Stimulated activated CD8-positive, alpha-beta memory T cell treated with anti-CD3 and anti-CD28 coated beads, Interleukin-7, amount 100 ng/mL, for 1 hour (primary cell): ENCODE results near the gene HDAC8.
"Not testable (repeated sequence)": the region's sequence is repeated elsewhere in the genome, so short reads cannot be mapped to it uniquely, and the experiment has no call there.

Experiments used
- DNase-seq, 2 donors: peaks; one replicate each; pipeline ENCODE4 v3.0.0-alpha.2; 2020; ENCODE audit warnings: low read depth in 2 of 2

Gene HDAC8

DNA sequence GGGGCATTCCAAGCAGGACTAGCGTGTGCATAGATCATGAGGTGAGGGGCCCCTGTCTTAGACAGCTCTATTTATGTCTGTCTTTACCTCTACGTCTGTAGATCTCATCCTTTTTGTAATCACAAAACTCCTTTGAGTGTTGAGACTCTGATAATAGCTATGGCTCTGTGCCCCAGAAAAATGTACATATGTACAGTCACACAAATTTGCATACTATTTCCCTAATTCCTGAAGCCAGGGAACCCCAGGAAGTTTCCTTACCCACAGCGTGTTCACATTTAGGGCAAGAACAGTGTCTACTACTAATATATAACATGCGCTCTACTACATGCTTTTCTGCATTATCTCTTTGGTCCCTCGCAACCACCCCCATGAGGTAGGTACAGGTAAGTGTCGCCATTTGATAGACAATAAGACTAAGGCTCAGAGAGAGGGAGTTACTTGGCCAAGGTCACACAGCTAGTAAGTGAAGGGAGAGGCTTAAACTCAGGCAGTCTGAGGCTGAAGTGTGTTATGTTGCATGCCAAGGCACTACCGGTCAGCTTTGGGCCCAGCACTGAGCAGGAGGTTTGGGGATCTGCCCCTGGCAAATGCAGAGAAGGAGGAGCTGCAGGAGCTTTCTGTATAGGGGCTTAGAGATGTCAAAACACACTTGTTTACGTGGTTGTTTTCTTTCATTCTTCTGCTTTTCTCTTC lies 245.9 kb downstream of the HDAC8 start:
- no peak for DNase-seq

DNA sequence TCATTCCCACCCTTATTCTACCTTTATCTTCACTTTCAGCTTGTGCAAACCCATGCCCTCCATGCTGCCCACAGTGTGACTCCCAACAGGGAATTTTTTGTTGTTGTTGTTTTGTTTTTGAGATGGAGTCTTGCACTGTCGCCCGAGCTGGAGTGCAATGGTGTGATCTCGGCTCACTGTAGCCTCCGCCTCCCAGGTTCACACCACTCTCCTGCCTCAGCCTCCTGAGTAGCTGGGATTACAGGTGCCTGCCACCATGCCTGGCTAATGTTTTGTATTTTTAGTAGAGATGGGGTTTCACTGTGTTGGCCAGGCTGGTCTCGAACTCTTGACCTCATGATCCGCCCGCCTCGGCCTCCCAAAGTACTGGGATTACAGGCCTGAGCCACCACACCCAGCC lies 253.0 kb downstream of the HDAC8 start:
- not testable (repeated sequence) for DNase-seq

DNA sequence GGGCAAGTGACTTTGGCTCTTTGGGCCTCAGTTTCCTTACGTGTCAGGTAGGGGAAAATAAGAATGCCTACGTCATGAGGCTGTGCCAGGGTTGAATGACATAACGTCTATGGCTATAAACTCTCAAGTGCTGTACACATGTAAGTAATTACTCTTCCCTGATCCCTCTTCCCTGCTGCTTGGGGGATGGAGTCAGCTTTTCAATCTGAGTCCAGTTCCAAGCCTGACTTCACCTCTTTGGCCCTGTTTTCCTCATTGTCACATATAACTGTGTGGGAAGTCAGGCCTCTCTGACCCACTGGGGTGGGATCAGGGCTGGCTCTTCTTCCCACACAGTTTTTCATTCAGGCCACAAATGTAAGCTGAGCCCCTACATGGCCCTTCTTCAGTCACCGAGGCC lies 255.5 kb downstream of the HDAC8 start:
- no peak for DNase-seq

DNA sequence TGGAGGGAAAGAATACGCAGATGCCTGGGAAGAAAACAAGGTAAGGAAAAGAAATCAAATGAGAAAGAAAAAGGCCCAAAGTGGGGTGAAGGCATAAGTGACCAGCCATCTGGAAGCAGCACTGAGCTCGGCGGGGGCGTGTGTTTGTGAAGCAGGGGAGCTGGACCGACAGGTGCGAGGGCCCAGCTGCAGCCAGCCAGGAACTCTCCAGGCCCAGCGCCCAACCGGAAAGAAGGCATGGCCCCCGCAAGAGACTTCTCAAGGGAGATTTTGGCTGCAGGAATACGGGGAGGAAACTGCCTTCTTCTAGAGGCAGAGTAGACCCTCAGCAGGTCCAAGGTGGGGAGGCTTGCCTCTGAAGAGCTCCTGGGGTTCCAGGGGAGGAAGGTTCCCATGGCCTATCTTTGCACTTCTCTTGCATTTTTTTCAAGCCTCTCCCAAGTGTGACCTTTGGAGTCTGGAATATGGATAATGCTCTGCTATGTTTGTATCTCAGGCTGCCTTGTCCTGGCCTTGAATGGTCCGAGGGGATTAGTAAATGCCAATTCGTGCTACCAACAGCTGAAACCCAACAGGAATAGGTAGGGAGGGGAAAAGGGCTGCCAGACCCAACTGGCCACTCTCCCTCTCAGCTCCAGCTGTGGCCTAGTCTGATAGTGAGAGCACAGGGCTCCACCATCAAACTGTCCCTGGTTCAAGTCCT lies 256.1 kb downstream of the HDAC8 start:
- DNase-seq, result no peak

DNA sequence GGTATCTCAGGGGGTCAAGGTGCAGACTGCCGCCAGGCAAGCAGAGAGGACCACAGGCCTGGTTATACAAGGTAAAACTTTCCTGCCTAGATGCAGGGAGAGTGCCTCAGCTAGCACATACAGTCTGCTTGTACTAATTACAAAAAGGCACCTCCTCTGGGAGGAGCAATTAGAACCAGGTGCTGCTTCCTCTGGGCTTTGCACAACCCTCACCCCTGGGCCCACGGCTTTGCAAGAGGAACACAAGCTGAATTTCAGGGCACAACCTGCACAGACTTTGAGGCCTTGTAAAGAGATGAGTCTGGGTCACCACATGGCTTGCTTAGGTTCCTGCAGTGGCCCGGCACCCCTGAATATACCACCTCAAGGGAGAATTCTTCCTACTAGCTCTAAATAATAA lies 257.8 kb downstream of the HDAC8 start:
- DNase-seq, result no peak

DNA sequence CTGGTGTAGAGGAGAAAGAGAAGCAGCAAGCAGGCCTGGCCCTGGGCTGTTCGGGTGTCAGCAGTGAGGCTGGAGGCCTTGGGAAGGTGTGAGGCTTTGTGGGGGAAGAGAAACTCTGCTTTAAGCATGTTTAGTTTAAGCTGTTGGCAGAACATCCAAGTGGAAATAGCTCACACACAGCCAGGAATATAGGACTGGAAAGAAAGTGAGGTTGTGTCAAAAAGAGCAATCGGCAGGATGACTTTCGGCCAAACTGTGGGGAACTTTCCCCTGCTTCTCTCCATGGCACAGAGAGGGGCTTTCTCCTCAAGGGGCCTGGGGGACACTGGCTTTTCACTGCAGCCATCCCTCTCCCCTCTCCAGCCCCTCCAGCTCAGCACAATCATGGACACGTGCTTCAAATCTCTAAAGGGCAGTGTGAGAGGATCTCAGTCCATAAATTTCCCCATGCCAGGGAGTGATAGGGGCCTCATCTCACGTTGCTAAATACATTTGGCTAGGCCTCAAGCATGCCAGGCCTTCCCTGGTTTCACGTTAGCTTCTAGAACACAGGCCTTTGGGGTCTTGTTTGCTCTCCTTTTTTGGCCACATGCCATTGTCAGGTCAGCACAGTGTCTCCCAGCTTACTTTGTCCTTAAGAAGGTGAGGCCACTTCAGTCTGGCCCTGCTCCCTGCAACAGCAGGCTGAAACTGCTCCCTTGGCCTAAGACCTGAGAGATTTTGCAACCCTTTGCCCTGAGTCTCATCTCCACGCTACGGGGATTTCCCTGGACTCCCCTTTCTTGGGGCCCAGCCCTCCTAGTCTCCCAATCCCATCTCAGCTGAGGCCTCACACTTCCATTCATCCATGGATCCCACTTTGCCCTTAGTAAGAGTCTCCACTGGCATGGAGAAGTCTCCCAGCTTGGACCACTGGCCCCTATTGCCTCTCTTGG lies 258.7 kb downstream of the HDAC8 start:
- no peak for DNase-seq

DNA sequence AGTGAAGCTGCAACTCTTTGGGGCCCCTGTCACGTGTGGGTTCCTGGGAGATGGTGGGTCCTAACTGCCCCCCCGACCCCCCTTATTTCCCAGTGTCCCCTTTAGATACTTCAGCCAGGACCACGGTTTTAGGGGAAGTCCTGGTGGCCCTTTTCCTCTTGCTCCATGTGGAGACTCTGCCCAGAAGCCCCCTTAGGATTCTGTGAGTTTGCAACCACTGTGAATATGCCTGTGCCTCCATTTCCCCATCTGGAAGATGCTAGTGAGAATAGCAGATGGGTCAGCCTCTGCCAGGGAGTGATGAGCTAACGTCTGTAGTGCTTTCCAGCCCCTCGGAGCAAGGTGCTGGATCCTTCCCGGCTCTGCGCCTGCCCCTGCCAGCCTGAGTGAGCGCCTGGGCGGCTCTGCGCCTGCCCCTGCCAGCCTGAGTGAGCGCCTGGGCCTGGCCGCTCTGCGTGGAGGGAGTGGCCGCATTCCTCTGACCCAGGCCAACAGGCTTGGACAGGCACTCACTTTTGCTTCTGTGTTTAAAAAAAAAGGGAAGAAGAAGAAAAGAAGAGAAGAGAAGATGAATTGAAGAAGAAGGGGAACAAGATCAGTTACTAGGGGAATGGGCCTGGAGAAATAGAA lies 260.2 kb downstream of the HDAC8 start:
- DNase-seq, result no peak

DNA sequence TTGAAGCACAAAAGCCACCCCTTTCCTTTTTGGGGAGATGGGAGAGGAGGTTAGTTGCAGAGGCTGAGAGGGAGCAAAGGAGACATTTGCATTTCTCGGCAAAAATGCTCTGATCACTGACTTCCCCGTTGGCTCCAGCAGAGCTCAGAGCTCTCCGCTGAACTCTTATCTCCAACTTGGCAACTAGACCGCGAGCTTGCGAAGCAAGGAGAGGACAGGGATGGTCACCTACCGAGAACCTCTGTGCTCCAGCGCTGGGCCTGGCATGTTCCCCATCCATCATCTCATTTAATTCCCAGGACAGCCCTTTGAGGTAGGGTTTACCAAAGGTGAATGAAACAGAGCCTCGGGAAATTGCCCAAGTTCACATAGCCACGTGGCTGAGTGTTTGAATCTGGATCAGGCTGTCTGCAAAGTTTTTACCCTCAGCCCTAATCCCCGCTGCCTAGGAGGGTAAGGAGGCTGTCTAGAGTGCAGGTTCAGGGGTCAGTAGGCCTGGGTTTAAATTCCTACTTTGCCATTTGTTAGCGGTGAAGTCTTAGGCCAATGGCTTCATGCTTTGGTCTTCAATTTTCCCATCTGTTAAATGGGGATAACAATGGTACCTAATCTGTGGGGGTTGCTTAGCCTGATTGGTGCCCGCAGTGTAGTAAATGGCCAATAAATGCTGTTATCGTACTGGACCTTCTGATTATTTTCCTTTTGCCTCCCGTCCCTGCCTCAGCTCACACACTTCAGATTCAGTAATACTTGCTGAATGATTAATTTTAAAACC lies 263.2 kb downstream of the HDAC8 start:
- no peak for DNase-seq

DNA sequence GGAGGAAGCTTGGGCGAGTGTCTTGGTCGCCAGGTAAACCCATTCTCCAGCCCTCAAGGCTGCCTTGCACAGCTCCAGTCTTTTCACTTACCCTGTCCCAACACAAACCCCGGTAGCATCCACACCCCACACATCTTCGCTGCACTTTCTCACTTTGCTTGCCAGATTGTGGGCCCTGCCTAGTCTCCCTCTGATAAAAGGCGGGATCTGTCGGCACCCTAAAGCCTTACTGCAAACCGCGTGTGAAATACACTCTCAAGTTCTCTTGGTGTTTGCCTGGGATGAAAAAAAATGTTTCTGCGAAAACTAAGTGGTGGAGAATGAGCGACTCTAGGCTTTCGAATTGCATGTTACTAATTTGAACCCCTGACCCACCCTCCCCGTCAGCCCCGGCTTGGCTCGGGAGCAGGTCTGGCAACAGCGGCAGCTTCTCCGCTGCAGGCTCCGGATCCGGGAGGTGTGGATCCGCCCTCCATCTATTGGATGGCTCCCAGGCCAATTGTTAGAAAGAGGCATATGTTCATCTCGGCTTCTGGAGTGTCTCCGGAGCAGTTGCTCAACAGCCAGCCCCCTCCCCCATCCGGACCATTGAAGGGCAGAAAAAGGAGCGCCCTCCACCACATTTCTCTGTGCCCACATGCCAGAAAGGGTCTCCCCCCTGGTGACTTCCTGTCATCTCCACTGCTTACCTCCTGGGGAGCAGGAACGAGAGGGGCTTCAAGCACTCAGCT lies 263.9 kb downstream of the HDAC8 start:
- no peak for DNase-seq

DNA sequence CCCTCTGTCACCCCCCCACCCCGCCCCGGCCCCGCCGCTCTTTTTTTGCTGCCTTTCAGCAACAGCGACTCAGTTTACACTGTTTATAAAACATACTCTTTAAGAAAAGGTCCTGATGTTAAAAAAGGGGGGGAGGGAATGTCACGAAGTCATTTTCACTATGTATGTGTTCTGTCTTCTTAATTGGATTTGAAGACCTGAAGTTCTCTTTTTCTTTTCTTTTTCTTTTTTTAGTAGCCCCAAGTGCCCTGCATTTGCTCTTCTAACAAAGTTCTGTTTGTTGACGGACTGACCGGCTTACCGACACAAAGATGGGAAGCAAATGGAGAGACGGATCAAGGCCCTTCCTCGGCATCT lies 264.5 kb downstream of the HDAC8 start:
- DNase-seq, result no peak

DNA sequence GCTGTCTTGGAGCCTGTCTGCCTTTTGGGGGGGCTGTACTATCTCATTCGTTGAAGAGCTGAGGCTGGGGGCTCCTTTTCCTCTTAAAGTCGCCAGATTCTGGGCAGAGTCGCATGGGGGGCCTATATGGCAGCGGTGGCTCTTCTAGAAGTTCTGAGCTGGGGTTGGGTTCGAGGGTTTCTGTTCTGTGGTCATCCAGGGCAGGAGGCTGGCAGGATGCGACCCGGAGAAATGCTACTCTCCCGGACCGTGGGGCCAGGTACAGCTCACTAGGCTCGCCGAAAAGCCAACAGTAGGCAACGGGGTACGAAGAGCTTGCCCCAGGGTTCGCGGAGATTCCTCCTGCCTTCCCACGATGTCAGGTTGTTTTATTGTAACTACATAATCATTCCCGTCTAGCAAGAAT lies 265.0 kb downstream of the HDAC8 start:
- DNase-seq, result no peak

DNA sequence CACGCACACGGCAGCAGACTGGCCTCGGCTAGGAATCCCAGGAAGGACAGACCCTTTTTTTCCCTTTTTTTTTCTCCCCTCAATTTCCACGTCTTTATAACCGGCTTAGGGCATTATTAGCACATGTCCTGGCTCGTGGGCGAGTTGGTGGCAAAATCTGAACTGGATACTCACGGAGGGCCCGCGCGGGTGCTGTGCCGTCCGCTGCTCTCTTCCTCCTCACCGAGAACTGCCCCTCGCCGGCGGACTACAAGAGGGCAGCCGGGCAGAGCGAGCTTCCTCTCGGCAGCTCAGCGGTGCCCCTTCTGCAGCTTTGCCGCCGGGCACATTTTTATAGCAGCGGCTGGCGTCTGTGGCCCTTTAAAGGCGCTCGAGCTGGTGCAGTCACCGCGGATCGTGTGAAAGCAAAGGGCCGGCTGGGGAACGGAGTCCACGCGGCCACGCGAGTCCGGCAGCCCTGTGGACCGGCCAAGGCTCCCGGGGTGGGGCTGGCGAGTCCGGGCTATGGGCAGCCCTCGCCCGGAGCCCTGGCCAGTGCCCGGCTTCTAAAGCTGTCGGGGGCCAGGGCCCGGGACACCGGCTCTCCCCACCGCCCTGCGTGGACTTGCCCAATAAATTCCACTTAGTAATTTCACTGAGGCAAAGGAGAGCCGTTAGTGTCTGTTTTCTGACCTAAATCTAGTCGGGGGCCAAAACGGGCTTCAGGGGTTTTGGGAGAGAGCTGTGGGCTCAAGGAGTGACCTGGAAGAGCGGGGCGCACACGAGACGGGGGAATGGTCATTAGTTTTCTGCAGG lies 265.6 kb downstream of the HDAC8 start:
- no peak for DNase-seq

DNA sequence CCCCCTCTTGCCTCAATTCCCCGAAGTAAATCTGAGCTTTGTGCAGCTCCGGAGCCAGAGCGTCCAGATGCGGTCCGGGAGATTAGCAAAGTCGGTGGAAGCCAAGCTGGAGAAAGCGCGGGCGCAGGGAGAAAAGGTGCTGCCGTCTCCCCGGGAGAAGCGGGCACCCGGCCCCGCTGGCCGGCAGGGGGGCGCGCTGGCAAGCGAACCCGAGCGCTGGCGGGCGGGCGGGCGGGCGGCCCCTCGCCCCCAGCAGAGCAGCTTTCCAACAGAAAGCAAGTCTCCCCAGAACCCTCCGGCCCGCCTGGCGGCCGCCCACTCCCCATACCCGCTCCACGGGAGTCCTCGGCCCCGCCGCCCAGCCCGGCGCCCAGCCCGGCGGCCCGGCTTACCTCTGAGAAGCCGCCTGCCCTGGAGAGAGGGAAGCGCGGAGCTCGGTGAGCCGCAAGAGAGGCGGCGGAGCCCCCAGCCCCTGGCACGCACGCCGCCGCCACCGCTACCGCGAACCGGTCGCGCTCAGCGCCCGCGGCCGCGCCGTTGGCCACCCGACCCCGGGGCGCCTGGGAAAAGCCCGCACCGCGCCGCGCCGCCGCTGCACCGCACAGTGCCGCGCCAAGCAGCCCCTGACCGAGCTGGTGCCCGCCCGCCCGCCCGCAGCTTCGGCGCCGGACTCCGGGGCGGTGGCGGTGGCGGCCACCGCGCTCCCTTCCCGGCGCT lies 266.4 kb downstream of the HDAC8 start:
- DNase-seq, result no peak

DNA sequence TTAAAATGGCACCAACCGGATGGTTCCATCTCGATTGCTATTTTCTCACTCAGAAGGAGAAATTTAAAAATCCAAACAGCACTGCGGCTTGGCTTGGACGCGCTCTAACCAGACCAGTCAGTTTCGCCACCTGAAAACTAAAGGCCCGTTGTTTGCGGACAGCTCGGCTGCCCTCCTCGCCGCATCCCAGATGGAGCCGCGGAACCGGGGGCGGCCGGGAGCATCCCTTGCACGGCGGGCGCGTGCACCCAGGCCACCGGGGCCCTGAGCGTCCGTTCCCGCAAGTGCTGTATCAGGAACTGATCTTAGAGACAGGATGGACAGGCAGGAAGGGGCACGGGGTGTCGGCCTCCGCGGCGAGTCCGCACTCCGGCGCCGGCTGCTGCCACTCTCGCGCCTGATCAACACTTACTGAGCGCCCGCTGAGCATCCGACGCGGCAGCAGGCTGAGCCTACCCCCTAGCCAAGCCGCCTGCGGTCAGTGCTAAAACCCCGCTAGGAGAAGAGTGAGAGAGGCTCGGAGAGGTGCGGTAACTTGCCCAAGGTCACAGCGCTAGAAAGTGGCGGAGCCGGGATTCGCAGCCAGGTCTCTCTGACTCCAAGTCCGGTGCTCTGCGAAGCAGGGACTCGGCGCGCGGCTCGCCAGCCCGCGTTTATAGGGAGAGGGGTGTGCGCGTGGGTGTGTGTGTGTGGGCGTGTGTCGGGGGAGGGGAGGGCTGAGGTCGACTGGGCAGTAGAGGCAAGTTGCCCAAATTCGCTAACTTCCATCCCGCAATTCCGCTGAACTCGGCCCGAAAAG lies 267.2 kb downstream of the HDAC8 start, which contains the start of gene CITED1:
CITED1 (minus strand) TSS at position 629 of the 799 bp plus-strand sequence. CDS start 3,045 bp downstream, outside the sequence.
- no peak for DNase-seq

DNA sequence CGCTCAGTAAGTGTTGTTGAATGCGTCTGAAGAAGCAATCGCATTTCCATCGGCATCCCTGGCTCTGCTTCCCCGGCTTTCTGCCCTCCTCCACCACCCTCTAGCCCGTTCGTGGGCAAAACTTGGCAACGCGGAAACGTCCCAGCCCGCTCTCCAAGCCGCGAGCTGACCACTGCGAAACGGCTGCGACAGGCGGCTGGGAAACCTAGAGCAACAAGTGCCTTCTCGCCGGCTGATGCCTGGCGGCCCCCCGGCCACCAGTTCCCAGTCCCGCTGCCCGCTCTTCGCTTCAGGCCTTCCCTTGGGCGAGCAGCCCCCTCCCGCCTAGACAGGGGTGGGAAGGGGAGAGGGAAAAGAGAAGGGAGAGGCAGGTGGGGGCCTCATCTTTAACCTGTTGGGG lies 267.8 kb downstream of the HDAC8 start:
- DNase-seq, result no peak

DNA sequence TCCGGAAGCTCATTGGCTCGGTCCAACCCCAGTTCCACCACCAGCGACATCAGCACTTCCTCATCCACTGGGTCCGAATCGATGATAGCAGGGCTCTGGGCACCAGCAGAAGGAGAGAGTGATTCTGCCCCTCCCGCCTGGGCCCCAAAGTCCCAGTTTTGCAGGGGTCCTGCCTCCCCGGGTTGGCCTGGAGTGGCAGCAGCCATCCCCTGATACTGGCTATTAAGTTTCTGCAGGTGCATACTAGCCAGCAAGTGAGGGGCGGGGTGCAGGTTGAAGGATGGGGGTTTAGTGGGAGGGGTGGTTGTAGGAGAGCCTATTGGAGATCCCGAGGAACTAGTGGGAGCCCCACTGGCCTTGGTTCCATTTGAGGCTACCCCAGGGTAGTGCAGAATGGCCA lies 270.9 kb downstream of the HDAC8 start:
- DNase-seq, result no peak

DNA sequence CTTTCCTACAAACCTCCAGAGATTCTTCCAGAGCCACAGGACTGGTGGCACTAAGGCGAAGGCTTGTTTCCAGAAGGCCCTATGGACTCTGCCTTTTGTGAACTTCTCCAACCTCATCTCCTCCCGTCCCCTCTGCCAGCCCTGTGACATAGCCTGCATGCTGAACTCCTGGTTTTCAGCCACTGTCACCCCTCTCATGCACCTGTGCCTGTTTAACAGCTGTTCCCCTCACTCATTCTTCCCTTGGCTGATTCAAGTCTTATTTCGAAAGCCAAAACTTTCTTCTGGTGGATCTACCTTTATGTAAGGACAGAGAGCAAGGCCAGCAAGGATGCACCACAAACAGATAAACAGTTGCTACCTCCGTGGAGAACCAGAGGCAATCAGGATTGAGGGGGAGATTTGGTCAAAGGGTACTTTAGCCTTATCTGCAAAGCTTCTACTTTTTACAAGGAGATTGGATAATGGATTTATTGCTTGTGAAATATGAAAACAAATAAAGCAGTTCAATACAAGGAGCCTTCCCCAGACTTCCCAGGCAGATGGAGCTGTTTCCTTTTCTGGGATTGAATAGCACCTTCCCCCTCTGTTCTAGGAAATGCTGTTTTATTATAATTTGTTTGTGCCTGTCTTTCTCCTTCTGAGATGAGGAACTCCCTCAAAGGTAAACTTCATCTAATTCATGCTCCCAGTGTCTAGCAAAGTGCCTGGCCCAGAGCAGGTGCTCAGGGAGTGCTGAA lies 272.6 kb downstream of the HDAC8 start:
- no peak for DNase-seq
